ENCODE results near the gene PRR22.
A peak's percentile ranks its signal among the peaks of the same experiment; 100 is the strongest.

PRR22 gene

DNA sequence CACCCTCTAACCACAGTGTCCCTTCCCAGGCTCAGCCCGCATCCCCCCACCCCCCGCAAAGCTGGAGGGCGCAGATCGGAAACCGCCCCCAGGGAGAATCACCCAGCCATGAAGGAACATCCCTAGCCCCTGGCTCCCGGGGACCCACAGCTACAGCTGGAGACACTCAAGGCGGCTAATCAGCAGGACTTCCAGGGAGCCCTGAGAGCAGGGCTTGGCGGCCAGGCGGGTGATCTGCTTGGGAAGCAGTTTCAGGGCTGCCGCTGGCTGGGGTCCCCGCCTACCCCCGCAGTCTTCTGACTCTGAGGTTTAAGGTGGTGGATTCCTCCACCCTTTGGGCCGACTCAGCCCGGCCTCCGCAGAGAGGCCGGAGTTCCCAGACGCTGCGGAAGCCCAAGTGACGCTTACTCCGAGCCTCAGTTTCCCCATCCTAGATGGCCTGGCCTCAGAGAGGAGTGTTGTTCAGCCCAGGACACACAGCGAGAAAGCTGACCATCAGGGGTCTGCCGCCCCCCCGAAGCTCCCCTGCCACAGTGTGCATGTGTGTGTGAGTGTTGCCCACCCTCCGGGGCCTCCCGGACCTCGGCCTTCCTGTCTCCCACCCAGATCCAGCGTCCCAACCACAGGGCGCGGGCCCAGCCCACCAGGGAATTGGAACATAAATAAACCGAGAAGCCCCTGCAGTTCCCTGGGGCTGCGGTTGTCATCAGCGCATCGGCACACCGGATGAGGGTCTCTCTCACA is 45.2 kb upstream of the PRR22 start:
- TF ChIP-seq TAF1 (IDR thresholded peaks at IDR 0.05; ENCODE audit: low read depth), result no peak
- no peak for TF ChIP-seq YY1 (IDR thresholded peaks at IDR 0.05; ENCODE audit: low read depth)
- no peak for TF ChIP-seq NFIC (IDR thresholded peaks at IDR 0.05)
- TF ChIP-seq FOXM1 (IDR thresholded peaks at IDR 0.05; ENCODE audit: borderline replicate concordance, low read depth), result no peak
- TF ChIP-seq TEAD4 (IDR thresholded peaks at IDR 0.05), result no peak
- TF ChIP-seq CEBPB (IDR thresholded peaks at IDR 0.05), result no peak

GRCh38 chr19:5828661-5829566 is 44.4 kb upstream of the PRR22 start:
- TF ChIP-seq TCF12 (IDR thresholded peaks at IDR 0.05; ENCODE audit: low read depth) (0 out of 2 replicates have a peak, but pooled peaks have one; percentile 41), EP300 (IDR thresholded peaks at IDR 0.05; ENCODE audit: borderline replicate concordance) (0 out of 2 replicates have a peak, but pooled peaks have one; percentile 22), YY1 (IDR thresholded peaks at IDR 0.05; ENCODE audit: low read depth) (no peak), ZBTB7A (IDR thresholded peaks at IDR 0.05; ENCODE audit: low read depth) (0 out of 2 replicates have a peak, but pooled peaks have one; percentile 10), CEBPB (IDR thresholded peaks at IDR 0.05) (no peak)

- TF ChIP-seq EP300 (IDR thresholded peaks at IDR 0.05; ENCODE audit: borderline replicate concordance), result no peak
- no peak for TF ChIP-seq TAF1 (IDR thresholded peaks at IDR 0.05; ENCODE audit: low read depth)
- no peak for TF ChIP-seq ZBTB7A (IDR thresholded peaks at IDR 0.05; ENCODE audit: low read depth)
- no peak for TF ChIP-seq FOXM1 (IDR thresholded peaks at IDR 0.05; ENCODE audit: borderline replicate concordance, low read depth)
- TF ChIP-seq TCF12 (IDR thresholded peaks at IDR 0.05; ENCODE audit: low read depth), result no peak
- no peak for TF ChIP-seq EGR1 (IDR thresholded peaks at IDR 0.05)
- TF ChIP-seq REST (IDR thresholded peaks at IDR 0.05; ENCODE audit: low read depth), result no peak
- no peak for TF ChIP-seq TEAD4 (IDR thresholded peaks at IDR 0.05)
- TF ChIP-seq RAD21 (IDR thresholded peaks at IDR 0.05; ENCODE audit: low read depth), result no peak
- TF ChIP-seq NFIC (IDR thresholded peaks at IDR 0.05), result no peak
Observed at GRCh38 chr19:5827891-5828660, 43.5 kb upstream of the PRR22 start.

GRCh38 chr19:5827342-5827890 is 42.9 kb upstream of the PRR22 start:
- TF ChIP-seq TEAD4 (IDR thresholded peaks at IDR 0.05) (no peak), YY1 (IDR thresholded peaks at IDR 0.05; ENCODE audit: low read depth) (no peak), FOXM1 (IDR thresholded peaks at IDR 0.05; ENCODE audit: borderline replicate concordance, low read depth) (no peak), ZBTB7A (IDR thresholded peaks at IDR 0.05; ENCODE audit: low read depth) (no peak), EGR1 (IDR thresholded peaks at IDR 0.05) (no peak), MAX (IDR thresholded peaks at IDR 0.05) (no peak)

- TF ChIP-seq NFIC (IDR thresholded peaks at IDR 0.05) (peak; percentile 93), CREB1 (IDR thresholded peaks at IDR 0.05; ENCODE audit: low read depth) (no peak), EGR1 (IDR thresholded peaks at IDR 0.05) (no peak), CEBPB (IDR thresholded peaks at IDR 0.05) (no peak), TEAD4 (IDR thresholded peaks at IDR 0.05) (no peak), MAX (IDR thresholded peaks at IDR 0.05) (no peak), EP300 (IDR thresholded peaks at IDR 0.05; ENCODE audit: borderline replicate concordance) (peak; percentile 39), FOXM1 (IDR thresholded peaks at IDR 0.05; ENCODE audit: borderline replicate concordance, low read depth) (no peak), ZBTB7A (IDR thresholded peaks at IDR 0.05; ENCODE audit: low read depth) (no peak; the same call in 1 of the 2 replicates), RAD21 (IDR thresholded peaks at IDR 0.05; ENCODE audit: low read depth) (peak; percentile 28; the same call in 1 of the 2 replicates), TCF12 (IDR thresholded peaks at IDR 0.05; ENCODE audit: low read depth) (peak; percentile 93), REST (IDR thresholded peaks at IDR 0.05; ENCODE audit: low read depth) (no peak), YY1 (IDR thresholded peaks at IDR 0.05; ENCODE audit: low read depth) (no peak)
- TF ChIP-seq, protein P1, sequence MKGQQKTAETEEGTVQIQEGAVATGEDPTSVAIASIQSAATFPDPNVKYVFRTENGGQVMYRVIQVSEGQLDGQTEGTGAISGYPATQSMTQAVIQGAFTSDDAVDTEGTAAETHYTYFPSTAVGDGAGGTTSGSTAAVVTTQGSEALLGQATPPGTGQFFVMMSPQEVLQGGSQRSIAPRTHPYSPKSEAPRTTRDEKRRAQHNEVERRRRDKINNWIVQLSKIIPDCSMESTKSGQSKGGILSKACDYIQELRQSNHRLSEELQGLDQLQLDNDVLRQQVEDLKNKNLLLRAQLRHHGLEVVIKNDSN (IDR thresholded peaks at IDR 0.05), result no peak
Observed at GRCh38 chr19:5826531-5827341, 42.2 kb upstream of the PRR22 start.

Measured in Ishikawa (cell line).